GM12878 (cell line): ENCODE data around the gene CYTH3. TPM values are rescaled to one million over a fixed set of nuclear protein-coding genes. Genes with fewer than 3 reads are reported as not detected.

Experiments used
- ATAC-seq: fragments of 200-7000 bp; cut with Tn5 transposase; 3 replicates; pipeline ENCODE4 v1.9.1; 2020; ENCODE audit warnings: mild to moderate bottlenecking, moderate library complexity
- BruUV-seq: library from RNA; stranded (reverse); fragments of 400-500 nt; replicated peaks from 2 replicates; lab custom pipeline; 2021; lab: Mats Ljungman, UMichigan
- CTCF ChIA-PET: fragments of 300-600 bp; sonication (Branson Sonifier 250); formaldehyde crosslinking; extraction: SDS; loops from one replicate; lab custom pipeline; 2021; ENCODE audit warnings: inconsistent platforms; lab: Yijun Ruan, JAX
- POLR2A ChIA-PET: fragments of 350-600 bp; formaldehyde crosslinking; extraction: SDS; loops from one replicate; lab custom pipeline; 2021; ENCODE audit warnings: inconsistent platforms; lab: Charles Lee
- RAD21 ChIA-PET: fragments of 300-600 bp; sonication (Branson Sonifier 250); formaldehyde crosslinking; loops from one replicate; lab custom pipeline; 2023; ENCODE audit warnings: antibody characterized with exemption; ENCODE audit not compliant: unreplicated experiment; lab: Charles Lee
- SMC1A ChIA-PET: fragments of 300-600 bp; sonication (Branson Sonifier 250); formaldehyde crosslinking; loops from one replicate; lab custom pipeline; 2023; ENCODE audit not compliant: unreplicated experiment, uncharacterized antibody; lab: Charles Lee
- DNase-seq: peaks from one replicate; pipeline ENCODE4 v3.0.0-alpha.2; 2011; ENCODE audit warnings: low read depth, low spot score
- FAIRE-seq: peaks from 3 replicates; lab custom pipeline; 2011; peaks lifted over from hg19 to GRCh38; lab: Jason Lieb, UNC
- H2AFZ ChIP-seq: 2 replicates; pipeline ENCODE4 v1.6.0; 2011; ENCODE audit warnings: low read depth, low read length, control low read depth; ENCODE audit not compliant: control insufficient read depth
- H3K27ac ChIP-seq: 2 replicates; pipeline ENCODE4 v1.5.1; 2011; ENCODE audit warnings: control low read depth; ENCODE audit not compliant: control insufficient read depth, insufficient read depth
- H3K27me3 ChIP-seq, 2 experiments: replicated peaks in 1 of 2; 2 replicates each; pipeline versions ENCODE4 v1.6.0 to v1.6.1; 2011; ENCODE audit warnings: low read length in 1 of 2; ENCODE audit not compliant: control insufficient read depth in 2 of 2, insufficient read depth in 2 of 2
- H3K36me3 ChIP-seq, 2 experiments: 2 replicates each; pipeline ENCODE4 v1.5.1; 2011; ENCODE audit warnings: low read length in 1 of 2; ENCODE audit not compliant: control insufficient read depth in 2 of 2, insufficient read depth in 2 of 2
- H3K4me1 ChIP-seq: 2 replicates; pipeline ENCODE4 v1.6.1; 2011; ENCODE audit warnings: mild to moderate bottlenecking, low read length, moderate library complexity, mixed read lengths; ENCODE audit not compliant: control insufficient read depth, insufficient read depth
- H3K4me2 ChIP-seq: 2 replicates; pipeline ENCODE4 v1.6.0; 2011; ENCODE audit warnings: control low read depth; ENCODE audit not compliant: control insufficient read depth, insufficient read depth
- H3K4me3 ChIP-seq: fragments of 200-600 bp; sonication (generic); 2 replicates; pipeline ENCODE4 v1.5.1; 2016
- H3K79me2 ChIP-seq: 2 replicates; pipeline ENCODE4 v1.6.0; 2011; ENCODE audit warnings: low read length; ENCODE audit not compliant: control insufficient read depth, insufficient read depth
- H3K9ac ChIP-seq: 2 replicates; pipeline ENCODE4 v1.8.0; 2011; ENCODE audit warnings: low read length, control low read depth, mixed read lengths; ENCODE audit not compliant: control insufficient read depth, insufficient read depth
- H3K9me3 ChIP-seq: replicated peaks from 3 replicates; pipeline ENCODE4 v1.5.1; 2011; ENCODE audit warnings: mild to moderate bottlenecking, low read length; ENCODE audit not compliant: control insufficient read depth, insufficient read depth
- H4K20me1 ChIP-seq: 2 replicates; pipeline ENCODE4 v1.6.0; 2011; ENCODE audit not compliant: control insufficient read depth, insufficient read depth
- JUND ChIP-seq: IDR thresholded peaks from 2 replicates; pipeline ENCODE4 v1.6.1; 2012; ENCODE audit warnings: low read depth, mild to moderate bottlenecking, low read length, improper control_type of control experiment, moderate library complexity
- NBN ChIP-seq: fragments of 450-650 bp; IDR thresholded peaks from 2 replicates; pipeline ENCODE4 v1.6.1; 2016
- WGBS: methylation state at CpG from one replicate; pipeline ENCODE4 v1.1.6; 2016; ENCODE audit warnings: low lambda C conversion rate; ENCODE audit not compliant: insufficient replicate concordance, insufficient coverage; ENCODE audit errors: missing lambda C conversion rate; 5-methylcytosine and 5-hydroxymethylcytosine counted together
- in situ Hi-C: fragments of 300-500 bp; cut with MboI; formaldehyde crosslinking; loops from 9 replicates; pipeline ENCODE4 v1.14.3; 2018; ENCODE audit warnings: mixed read lengths
- intact Hi-C: fragments of 100-400 bp; cut with micrococcal nuclease; formaldehyde crosslinking; loops from one replicate; pipeline ENCODE4 v1.14.2; 2022; ENCODE audit not compliant: unreplicated experiment
- polyA plus RNA-seq, 11 experiments: library from polyadenylated mRNA; depleted of rRNA in 4 of 11; unstranded in 6 of 11; stranded (reverse) in 5 of 11; fragments of >200 nt; fragmentation: Nextera tagmentation in 4 of 11; fragmentation: Illumina TruSeq in 1 of 11; extraction: Ambion mirVana in 4 of 11; extraction: Trizol in 1 of 11; gene quantifications; 1 replicate in 1 of 11; 2 replicates in 10 of 11; pipeline versions ENCODE4 v1.2.1 to v1.2.3, GENCODE V29; 2011 to 2016; ENCODE audit warnings: inconsistent platforms in 2 of 11, missing spikeins in 2 of 11, low read depth in 1 of 11
- total RNA-seq, 4 experiments: library from RNA; depleted of rRNA in 3 of 4; stranded (reverse); fragments of >200 nt in 3 of 4; fragmentation: Illumina TruSeq in 1 of 4; extraction: Trizol in 1 of 4; gene quantifications; 2 replicates each; pipeline versions ENCODE4 v1.2.1 to v1.2.3, GENCODE V29; 2013 to 2021
- TF ChIP-seq, protein P1 (sequence below): fragments of 450-650 bp; IDR thresholded peaks from 2 replicates; pipeline ENCODE4 v1.6.1; 2018; ENCODE audit warnings: borderline replicate concordance, mild to moderate bottlenecking; ENCODE audit not compliant: partially characterized antibody
- TF ChIP-seq, protein P2 (sequence below): fragments of 450-650 bp; IDR thresholded peaks from 2 replicates; pipeline ENCODE4 v1.6.1; 2017; ENCODE audit warnings: mild to moderate bottlenecking
- TF ChIP-seq, protein P3 (sequence below): fragments of 450-650 bp; formaldehyde crosslinking; IDR thresholded peaks from 2 replicates; pipeline ENCODE4 v1.4.0; 2020; ENCODE audit warnings: mild to moderate bottlenecking, moderate library complexity

CYTH3 gene
- total and polyA plus RNA-seq, 10 of the 15 experiments (the other 5 are each of a cell fraction or from before 2014, with no cell fraction given) = 0.45 to 28.2 (median 15.7) TPM

DNA sequence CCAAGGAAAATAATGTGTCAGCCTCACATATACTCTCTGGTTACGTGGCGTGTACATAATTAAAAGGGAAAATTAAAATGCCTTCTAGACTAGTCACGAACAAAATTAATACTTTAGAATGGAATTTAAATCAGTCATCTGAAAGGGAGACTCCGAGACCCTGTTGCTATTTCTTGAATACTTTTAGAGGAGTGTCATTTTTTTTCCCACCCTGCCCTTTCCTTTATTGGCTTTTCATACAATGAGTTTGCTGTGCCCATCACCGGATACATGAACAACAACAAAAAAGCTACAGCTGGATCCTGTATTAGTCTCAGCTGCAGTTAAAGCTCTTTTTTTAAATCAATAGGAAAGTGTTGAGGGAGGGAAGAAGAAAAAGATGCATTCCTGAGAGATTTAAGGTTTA lies 20.1 kb downstream of the CYTH3 start:
- H3K36me3 ChIP-seq = no peaks in the 10 kb centered on the region
- peaks cover 70% of the 10 kb centered on the region for H3K79me2 ChIP-seq
- DNase-seq (no peak), FAIRE-seq (no peak), ATAC-seq (no peak)
- SMC1A ChIA-PET = interaction anchor here (0.5 to 3.1 kb wide), 6 partner anchors 8 to 69 kb away, joined by 3 to 29 read pairs (median 5); no protein-coding TSS in a partner anchor
- H3K9me3 ChIP-seq = no peaks in the 10 kb centered on the region
- in situ Hi-C loops (loop anchor here (25.0 kb wide), 1 partner anchor 1885 kb away; no protein-coding TSS in a partner anchor), intact Hi-C loops (no loop called here)
- POLR2A ChIA-PET = interaction anchor here (0.6 to 2.1 kb wide), 3 partner anchors 14 to 19 kb away, joined by 3 to 8 read pairs (median 3); no protein-coding TSS in a partner anchor
- no peak for TF ChIP-seq NBN
- TF ChIP-seq JUND = no peak
- TF ChIP-seq, protein P1, sequence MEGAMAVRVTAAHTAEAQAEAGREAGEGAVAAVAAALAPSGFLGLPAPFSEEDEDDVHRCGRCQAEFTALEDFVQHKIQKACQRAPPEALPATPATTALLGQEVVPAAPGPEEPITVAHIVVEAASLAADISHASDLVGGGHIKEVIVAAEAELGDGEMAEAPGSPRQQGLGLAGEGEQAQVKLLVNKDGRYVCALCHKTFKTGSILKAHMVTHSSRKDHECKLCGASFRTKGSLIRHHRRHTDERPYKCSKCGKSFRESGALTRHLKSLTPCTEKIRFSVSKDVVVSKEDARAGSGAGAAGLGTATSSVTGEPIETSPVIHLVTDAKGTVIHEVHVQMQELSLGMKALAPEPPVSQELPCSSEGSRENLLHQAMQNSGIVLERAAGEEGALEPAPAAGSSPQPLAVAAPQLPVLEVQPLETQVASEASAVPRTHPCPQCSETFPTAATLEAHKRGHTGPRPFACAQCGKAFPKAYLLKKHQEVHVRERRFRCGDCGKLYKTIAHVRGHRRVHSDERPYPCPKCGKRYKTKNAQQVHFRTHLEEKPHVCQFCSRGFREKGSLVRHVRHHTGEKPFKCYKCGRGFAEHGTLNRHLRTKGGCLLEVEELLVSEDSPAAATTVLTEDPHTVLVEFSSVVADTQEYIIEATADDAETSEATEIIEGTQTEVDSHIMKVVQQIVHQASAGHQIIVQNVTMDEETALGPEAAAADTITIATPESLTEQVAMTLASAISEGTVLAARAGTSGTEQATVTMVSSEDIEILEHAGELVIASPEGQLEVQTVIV = no peak
- TF ChIP-seq, protein P2, sequence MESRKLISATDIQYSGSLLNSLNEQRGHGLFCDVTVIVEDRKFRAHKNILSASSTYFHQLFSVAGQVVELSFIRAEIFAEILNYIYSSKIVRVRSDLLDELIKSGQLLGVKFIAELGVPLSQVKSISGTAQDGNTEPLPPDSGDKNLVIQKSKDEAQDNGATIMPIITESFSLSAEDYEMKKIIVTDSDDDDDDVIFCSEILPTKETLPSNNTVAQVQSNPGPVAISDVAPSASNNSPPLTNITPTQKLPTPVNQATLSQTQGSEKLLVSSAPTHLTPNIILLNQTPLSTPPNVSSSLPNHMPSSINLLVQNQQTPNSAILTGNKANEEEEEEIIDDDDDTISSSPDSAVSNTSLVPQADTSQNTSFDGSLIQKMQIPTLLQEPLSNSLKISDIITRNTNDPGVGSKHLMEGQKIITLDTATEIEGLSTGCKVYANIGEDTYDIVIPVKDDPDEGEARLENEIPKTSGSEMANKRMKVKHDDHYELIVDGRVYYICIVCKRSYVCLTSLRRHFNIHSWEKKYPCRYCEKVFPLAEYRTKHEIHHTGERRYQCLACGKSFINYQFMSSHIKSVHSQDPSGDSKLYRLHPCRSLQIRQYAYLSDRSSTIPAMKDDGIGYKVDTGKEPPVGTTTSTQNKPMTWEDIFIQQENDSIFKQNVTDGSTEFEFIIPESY = no peak
- TF ChIP-seq, protein P3, sequence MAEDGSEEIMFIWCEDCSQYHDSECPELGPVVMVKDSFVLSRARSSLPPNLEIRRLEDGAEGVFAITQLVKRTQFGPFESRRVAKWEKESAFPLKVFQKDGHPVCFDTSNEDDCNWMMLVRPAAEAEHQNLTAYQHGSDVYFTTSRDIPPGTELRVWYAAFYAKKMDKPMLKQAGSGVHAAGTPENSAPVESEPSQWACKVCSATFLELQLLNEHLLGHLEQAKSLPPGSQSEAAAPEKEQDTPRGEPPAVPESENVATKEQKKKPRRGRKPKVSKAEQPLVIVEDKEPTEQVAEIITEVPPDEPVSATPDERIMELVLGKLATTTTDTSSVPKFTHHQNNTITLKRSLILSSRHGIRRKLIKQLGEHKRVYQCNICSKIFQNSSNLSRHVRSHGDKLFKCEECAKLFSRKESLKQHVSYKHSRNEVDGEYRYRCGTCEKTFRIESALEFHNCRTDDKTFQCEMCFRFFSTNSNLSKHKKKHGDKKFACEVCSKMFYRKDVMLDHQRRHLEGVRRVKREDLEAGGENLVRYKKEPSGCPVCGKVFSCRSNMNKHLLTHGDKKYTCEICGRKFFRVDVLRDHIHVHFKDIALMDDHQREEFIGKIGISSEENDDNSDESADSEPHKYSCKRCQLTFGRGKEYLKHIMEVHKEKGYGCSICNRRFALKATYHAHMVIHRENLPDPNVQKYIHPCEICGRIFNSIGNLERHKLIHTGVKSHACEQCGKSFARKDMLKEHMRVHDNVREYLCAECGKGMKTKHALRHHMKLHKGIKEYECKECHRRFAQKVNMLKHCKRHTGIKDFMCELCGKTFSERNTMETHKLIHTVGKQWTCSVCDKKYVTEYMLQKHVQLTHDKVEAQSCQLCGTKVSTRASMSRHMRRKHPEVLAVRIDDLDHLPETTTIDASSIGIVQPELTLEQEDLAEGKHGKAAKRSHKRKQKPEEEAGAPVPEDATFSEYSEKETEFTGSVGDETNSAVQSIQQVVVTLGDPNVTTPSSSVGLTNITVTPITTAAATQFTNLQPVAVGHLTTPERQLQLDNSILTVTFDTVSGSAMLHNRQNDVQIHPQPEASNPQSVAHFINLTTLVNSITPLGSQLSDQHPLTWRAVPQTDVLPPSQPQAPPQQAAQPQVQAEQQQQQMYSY (CRISPR knock-in tag) = no peak
- H3K4me1 ChIP-seq = peaks cover 20% of the 10 kb centered on the region
- BruUV-seq = no TSS peak
- 89% methylated on average over 5 of the region's 5 CpGs for WGBS
- RAD21 ChIA-PET = interaction anchor here (1.9 to 2.9 kb wide), 4 partner anchors 8 to 18 kb away, joined by 7 to 16 read pairs (median 8); no protein-coding TSS in a partner anchor
- CTCF ChIA-PET = interaction anchor here (1.3 to 3.3 kb wide), 4 partner anchors 9 to 69 kb away, joined by 3 to 17 read pairs (median 4); no protein-coding TSS in a partner anchor
- H3K4me3 ChIP-seq = peak overlapping the region; percentile 19; the same call in 1 of the 2 replicates
- H3K27ac ChIP-seq = peak overlapping the region; percentile 77
- peak overlapping the region; percentile 22; the same call in 1 of the 2 replicates for H3K4me2 ChIP-seq
- peak overlapping the region; percentile 0; the same call in 1 of the 2 replicates for H3K9ac ChIP-seq
- no peaks in the 10 kb centered on the region for H3K27me3 ChIP-seq
- H4K20me1 ChIP-seq = no peaks in the 10 kb centered on the region
- no peak overlapping the region for H2AFZ ChIP-seq
